ENCODE data around the gene IBA57. TPM values are rescaled to one million over a fixed set of nuclear protein-coding genes. Genes with fewer than 3 reads are reported as not detected.
A peak's percentile ranks its signal among the peaks of the same experiment; 100 is the strongest.
"Not testable (repeated sequence)": the region's sequence is repeated elsewhere in the genome, so short reads cannot be mapped to it uniquely, and the experiment has no call there.

Gene IBA57
- polyA plus RNA-seq, 1 donor (not counting 4 experiments of a cell fraction or from before 2014, with no cell fraction given), result 1.5 TPM

GRCh38 chr1:228226141-228226874 lies 60.7 kb downstream of the IBA57 start:
- peaks cover 7 to 11% of the 10 kb centered on the region in 2 experiments for H3K36me3 ChIP-seq (ENCODE audit: control insufficient read depth in 2 of 2, extremely low read depth in 1 of 2, insufficient read depth in 2 of 2, low read length in 2 of 2)
- H3K27ac ChIP-seq (ENCODE audit: control insufficient read depth, insufficient read depth, low read length), result no peak overlapping the region
- no peak overlapping the region for H2AFZ ChIP-seq (ENCODE audit: control insufficient read depth, low read length)
- DNase-seq (ENCODE audit: low read depth, low spot score), result no peak
- no peaks in the 10 kb centered on the region for H3K9me1 ChIP-seq (ENCODE audit: control insufficient read depth, extremely low read depth, insufficient read depth, low read length)
- no peak overlapping the region for H3K4me3 ChIP-seq (ENCODE audit: control insufficient read depth in 2 of 3, extremely low read depth in 1 of 3, insufficient read depth in 2 of 3, low read depth in 1 of 3, low read length in 3 of 3)
- H3K4me2 ChIP-seq (ENCODE audit: control insufficient read depth, extremely low read depth, insufficient read depth, low read depth, low read length), result no peak overlapping the region
- no peak overlapping the region for H3K9ac ChIP-seq (ENCODE audit: control insufficient read depth, extremely low read depth, insufficient read depth, low read length)
- no peaks in the 10 kb centered on the region for H3K79me2 ChIP-seq (ENCODE audit: control insufficient read depth, insufficient read depth, low read length)
- TF ChIP-seq EZH2 (IDR thresholded peaks at IDR 0.05; ENCODE audit: low read length) (no peak), CTCF (optimal IDR thresholded peaks at IDR 0.05 in 1 of 3, IDR thresholded peaks at IDR 0.05 in 1 of 3, conservative IDR thresholded peaks at IDR 0.05 in 1 of 3; ENCODE audit: extremely low read depth in 1 of 3, insufficient read depth in 2 of 3, low read length in 3 of 3) (no peak)
- no peaks in the 10 kb centered on the region for H3K27me3 ChIP-seq (ENCODE audit: control insufficient read depth, extremely low read depth, insufficient read depth, low read length)
- FAIRE-seq, result no peak
- H4K20me1 ChIP-seq (ENCODE audit: control insufficient read depth, extremely low read depth, insufficient read depth, low read length), result no peaks in the 10 kb centered on the region
- peaks cover 2% of the 10 kb centered on the region for H3K9me3 ChIP-seq (ENCODE audit: control insufficient read depth, low read depth, low read length)
- dilution Hi-C loops (cut with MboI; ENCODE audit: extremely low pct_ligation_motif_present, low sequenced_read_pairs), result no loop called here
- H3K4me1 ChIP-seq (ENCODE audit: control insufficient read depth, extremely low read depth, insufficient read depth, low read length), result peaks cover 11% of the 10 kb centered on the region

GRCh38 chr1:228226956-228227791 lies 61.6 kb downstream of the IBA57 start:
- H3K36me3 ChIP-seq (ENCODE audit: control insufficient read depth in 2 of 2, extremely low read depth in 1 of 2, insufficient read depth in 2 of 2, low read length in 2 of 2), result peaks cover 7 to 11% of the 10 kb centered on the region in 2 experiments
- H3K27me3 ChIP-seq (ENCODE audit: control insufficient read depth, extremely low read depth, insufficient read depth, low read length), result no peaks in the 10 kb centered on the region
- DNase-seq (ENCODE audit: low read depth, low spot score) (no peak), FAIRE-seq (no peak)
- H3K4me1 ChIP-seq (ENCODE audit: control insufficient read depth, extremely low read depth, insufficient read depth, low read length), result peaks cover 11% of the 10 kb centered on the region
- dilution Hi-C loops (cut with MboI; ENCODE audit: extremely low pct_ligation_motif_present, low sequenced_read_pairs), result no loop called here
- H4K20me1 ChIP-seq (ENCODE audit: control insufficient read depth, extremely low read depth, insufficient read depth, low read length), result no peaks in the 10 kb centered on the region
- H3K4me3 ChIP-seq (ENCODE audit: control insufficient read depth in 2 of 3, extremely low read depth in 1 of 3, insufficient read depth in 2 of 3, low read depth in 1 of 3, low read length in 3 of 3), result no peak overlapping the region
- H3K27ac ChIP-seq (ENCODE audit: control insufficient read depth, insufficient read depth, low read length), result no peak overlapping the region
- peaks cover 2% of the 10 kb centered on the region for H3K9me3 ChIP-seq (ENCODE audit: control insufficient read depth, low read depth, low read length)
- H3K79me2 ChIP-seq (ENCODE audit: control insufficient read depth, insufficient read depth, low read length), result no peaks in the 10 kb centered on the region
- TF ChIP-seq EZH2 (IDR thresholded peaks at IDR 0.05; ENCODE audit: low read length), result no peak
- TF ChIP-seq CTCF (optimal IDR thresholded peaks at IDR 0.05 in 1 of 3, IDR thresholded peaks at IDR 0.05 in 1 of 3, conservative IDR thresholded peaks at IDR 0.05 in 1 of 3; ENCODE audit: extremely low read depth in 1 of 3, insufficient read depth in 2 of 3, low read length in 3 of 3), result peak in 1 of 3 experiments; percentile 35
- no peak overlapping the region for H3K9ac ChIP-seq (ENCODE audit: control insufficient read depth, extremely low read depth, insufficient read depth, low read length)
- H2AFZ ChIP-seq (ENCODE audit: control insufficient read depth, low read length), result no peak overlapping the region
- H3K4me2 ChIP-seq (ENCODE audit: control insufficient read depth, extremely low read depth, insufficient read depth, low read depth, low read length), result no peak overlapping the region
- H3K9me1 ChIP-seq (ENCODE audit: control insufficient read depth, extremely low read depth, insufficient read depth, low read length), result no peaks in the 10 kb centered on the region

GRCh38 chr1:228228147-228228546 lies 62.5 kb downstream of the IBA57 start:
- Histone ChIP-seq H3K4me1 (ENCODE audit: control insufficient read depth, extremely low read depth, insufficient read depth, low read length) (peaks cover 11% of the 10 kb centered on the region), H3K4me2 (ENCODE audit: control insufficient read depth, extremely low read depth, insufficient read depth, low read depth, low read length) (peak overlapping the region; percentile 68), H3K36me3 (ENCODE audit: control insufficient read depth in 2 of 2, extremely low read depth in 1 of 2, insufficient read depth in 2 of 2, low read length in 2 of 2) (peaks cover 7 to 17% of the 10 kb centered on the region in 2 experiments), H3K9ac (ENCODE audit: control insufficient read depth, extremely low read depth, insufficient read depth, low read length) (peak overlapping the region; percentile 56), H3K27ac (ENCODE audit: control insufficient read depth, insufficient read depth, low read length) (peak overlapping the region; percentile 81)
- H3K9me1 ChIP-seq (ENCODE audit: control insufficient read depth, extremely low read depth, insufficient read depth, low read length); dilution Hi-C loops (cut with MboI; ENCODE audit: extremely low pct_ligation_motif_present, low sequenced_read_pairs); DNase-seq (ENCODE audit: low read depth, low spot score); H4K20me1 ChIP-seq (ENCODE audit: control insufficient read depth, extremely low read depth, insufficient read depth, low read length); H3K79me2 ChIP-seq (ENCODE audit: control insufficient read depth, insufficient read depth, low read length); H3K4me3 ChIP-seq (ENCODE audit: control insufficient read depth in 2 of 3, extremely low read depth in 1 of 3, insufficient read depth in 2 of 3, low read depth in 1 of 3, low read length in 3 of 3); H3K27me3 ChIP-seq (ENCODE audit: control insufficient read depth, extremely low read depth, insufficient read depth, low read length); FAIRE-seq; H3K9me3 ChIP-seq (ENCODE audit: control insufficient read depth, low read depth, low read length); H2AFZ ChIP-seq (ENCODE audit: control insufficient read depth, low read length): not testable (repeated sequence)

Measured in keratinocyte (primary cell).